GM19324 (cell line): ENCODE measurements around the gene SYNE4.
A peak's percentile ranks its signal among the peaks of the same experiment; 100 is the strongest.
"Not testable (repeated sequence)": the region's sequence is repeated elsewhere in the genome, so short reads cannot be mapped to it uniquely, and the experiment has no call there.

Experiments used
- ATAC-seq: cut with Tn5 transposase; IDR thresholded peaks from one replicate; pipeline ENCODE4 v1.9.1; 2021; ENCODE audit warnings: mild to moderate bottlenecking, moderate library complexity; ENCODE audit not compliant: unreplicated experiment, low FRiP score

Gene SYNE4, protein sequence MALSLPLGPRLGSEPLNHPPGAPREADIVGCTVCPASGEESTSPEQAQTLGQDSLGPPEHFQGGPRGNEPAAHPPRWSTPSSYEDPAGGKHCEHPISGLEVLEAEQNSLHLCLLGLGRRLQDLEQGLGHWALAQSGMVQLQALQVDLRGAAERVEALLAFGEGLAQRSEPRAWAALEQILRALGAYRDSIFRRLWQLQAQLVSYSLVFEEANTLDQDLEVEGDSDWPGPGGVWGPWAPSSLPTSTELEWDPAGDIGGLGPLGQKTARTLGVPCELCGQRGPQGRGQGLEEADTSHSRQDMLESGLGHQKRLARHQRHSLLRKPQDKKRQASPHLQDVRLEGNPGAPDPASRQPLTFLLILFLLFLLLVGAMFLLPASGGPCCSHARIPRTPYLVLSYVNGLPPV

GRCh38 chr19:36008336-36008978 is at the start of gene SYNE4:
TSS of gene SYNE4 (minus strand) at chr19:36008813. CDS start at chr19:36008681, 132 bp downstream.
- ATAC-seq: no peak

GRCh38 chr19:36054733-36055686 is 46.4 kb upstream of the SYNE4 start, which contains the start of gene WDR62:
TSS of gene WDR62 (plus strand) at chr19:36054897. CDS start at chr19:36054972, 75 bp downstream.
- ATAC-seq: peak; percentile 82

- ATAC-seq: peak; percentile 87
Measured at GRCh38 chr19:36054119-36054732, 45.6 kb upstream of the SYNE4 start, which contains the start of gene THAP8. TSS of gene THAP8 (minus strand) at chr19:36054285. CDS start at chr19:36054217, 68 bp downstream.

DNA sequence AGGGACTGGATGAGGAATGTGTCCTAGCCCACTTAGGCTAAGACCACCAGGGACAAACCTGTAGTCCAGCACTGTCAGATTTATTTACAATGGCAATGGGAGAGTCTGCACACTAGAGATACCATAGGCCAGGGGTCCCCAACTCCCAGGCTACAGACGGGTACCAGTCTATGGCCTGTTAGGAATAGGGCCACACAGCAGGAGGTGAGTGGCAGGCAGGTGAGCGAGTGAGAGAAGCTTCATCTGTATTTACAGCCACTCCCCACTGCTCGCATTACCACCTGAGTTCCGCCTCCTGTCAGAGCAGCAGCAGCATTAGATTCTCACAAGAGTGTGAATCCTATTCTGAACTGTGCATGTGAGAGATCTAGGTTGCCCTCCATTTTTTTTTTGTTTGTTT is 43.0 kb upstream of the SYNE4 start:
- ATAC-seq: no peak

DNA sequence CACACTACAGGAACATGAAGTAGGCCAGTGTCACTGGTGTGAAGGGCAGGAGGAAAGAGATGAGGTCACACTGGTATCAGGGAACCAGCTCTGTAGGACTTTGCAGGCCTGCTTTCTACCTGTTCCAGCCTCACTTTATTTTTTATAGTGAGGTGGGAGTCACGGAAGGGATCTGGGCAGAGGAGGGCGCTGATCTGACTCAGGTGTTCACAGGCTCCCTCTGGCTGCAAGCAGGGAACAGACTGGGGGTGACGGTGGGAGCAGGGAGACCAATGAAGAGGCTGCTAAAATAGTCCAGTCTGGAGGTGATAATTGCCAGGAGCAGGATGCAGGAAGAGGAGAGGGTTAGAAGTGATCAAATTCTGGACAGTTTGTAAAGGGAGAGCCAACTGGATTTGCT is 42.6 kb upstream of the SYNE4 start:
- no peak for ATAC-seq

DNA sequence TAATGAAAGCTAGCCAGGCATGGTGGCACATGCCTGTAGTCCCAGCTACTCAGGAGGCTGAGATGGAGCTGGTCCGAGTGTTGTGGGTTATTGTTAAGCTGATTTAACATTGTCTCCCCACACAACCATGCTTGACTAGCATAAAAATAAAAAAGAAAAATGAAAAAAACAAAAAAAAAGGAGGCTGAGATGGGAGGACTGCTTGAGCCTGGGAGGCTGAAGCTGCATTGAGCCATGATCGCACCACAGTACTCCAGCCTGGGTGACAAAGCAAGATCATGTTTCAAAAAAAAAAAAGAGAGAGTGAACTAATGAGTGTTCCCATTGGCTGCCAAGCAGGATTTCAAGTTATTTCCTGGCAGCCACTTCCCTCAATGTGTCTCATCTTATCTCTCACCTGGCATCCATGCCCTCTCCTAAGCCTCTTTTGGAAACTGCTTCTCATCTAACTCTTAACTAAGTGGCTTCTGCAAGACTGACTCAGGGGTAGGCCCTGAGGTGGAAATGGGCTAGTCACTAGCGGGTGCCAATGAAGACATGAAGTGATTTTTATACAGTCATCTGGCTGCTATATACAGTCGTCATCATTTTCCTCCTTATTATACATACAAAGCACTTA is 40.6 kb upstream of the SYNE4 start:
- no peak for ATAC-seq

DNA sequence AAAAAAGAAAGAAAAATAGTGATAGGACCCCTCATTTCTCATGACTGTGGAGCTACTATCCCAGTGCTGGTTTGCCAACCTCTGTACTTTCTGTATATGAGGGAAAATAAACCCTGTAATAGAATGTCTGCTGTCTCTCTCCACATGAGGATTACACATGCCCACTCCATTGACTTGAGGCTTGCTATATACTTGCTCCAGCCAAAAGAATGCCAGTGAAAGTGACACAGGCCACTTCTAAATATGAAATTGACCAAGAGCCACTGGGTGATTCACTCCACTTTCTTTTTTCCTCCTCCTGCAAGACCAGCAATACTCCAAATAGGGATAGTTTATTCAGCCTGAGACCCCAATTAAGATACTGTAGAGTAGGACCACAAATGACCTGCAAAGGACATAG is 39.2 kb upstream of the SYNE4 start:
- ATAC-seq: no peak

GRCh38 chr19:36046443-36047050 is 37.9 kb upstream of the SYNE4 start:
- ATAC-seq: no peak

DNA sequence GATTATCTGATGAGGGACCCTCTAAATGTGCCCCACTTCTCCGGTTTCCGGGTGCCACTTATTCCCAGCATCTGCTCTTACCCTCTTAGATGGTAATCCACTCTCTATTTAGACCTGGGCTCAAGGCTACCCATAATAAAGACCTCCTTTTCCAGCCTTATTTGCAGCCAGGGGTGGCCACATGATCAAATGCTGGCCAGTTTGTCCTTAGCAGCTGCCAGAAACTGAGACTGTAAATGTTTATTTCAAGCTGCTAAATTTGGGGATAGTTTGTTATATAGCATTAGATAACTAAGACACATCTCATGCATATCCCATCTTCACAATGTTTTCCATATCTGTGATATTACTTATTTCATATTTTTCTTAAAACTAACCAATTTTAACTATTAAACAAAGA is 35.3 kb upstream of the SYNE4 start:
- no peak for ATAC-seq

GRCh38 chr19:36041831-36042230 is 33.2 kb upstream of the SYNE4 start:
- ATAC-seq: no peak

DNA sequence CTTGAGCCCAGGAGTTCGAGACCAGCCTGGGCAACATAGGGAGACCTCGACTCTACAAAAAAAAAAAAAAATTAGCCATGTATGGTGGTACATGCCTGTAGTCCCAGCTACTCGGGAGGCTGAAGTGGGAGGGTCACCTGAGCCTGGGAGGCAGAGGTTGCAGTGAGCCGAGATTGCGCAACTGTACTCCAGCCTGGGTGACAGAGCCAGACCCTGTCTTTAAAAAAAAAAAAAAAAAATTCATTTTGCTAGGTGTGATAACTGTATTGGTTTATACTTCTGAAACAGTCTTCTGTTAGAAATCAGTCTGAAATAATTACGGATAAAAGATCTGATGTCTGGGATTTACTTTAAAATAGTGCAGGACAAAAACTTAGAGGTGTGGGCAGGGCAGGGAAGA is 32.5 kb upstream of the SYNE4 start:
- not testable (repeated sequence) for ATAC-seq

DNA sequence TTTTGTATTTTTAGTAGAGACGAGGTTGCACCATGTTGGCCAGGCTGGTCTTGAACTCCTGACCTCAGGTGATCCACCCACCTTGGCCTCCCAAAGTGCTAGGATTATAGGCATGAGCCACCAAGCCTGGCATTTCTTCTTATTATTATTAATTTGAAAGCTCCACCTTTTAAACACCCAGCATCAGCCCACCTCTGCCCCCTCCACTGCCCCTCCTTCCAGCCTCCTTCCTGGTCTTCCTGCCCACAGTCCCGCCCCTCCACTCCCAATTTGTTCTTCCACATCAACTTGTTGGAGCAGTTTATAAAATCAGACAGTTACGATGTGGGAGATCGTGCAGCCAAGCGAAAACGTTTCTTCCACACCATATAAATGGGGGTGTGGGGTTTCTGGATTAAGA is 31.9 kb upstream of the SYNE4 start:
- no peak for ATAC-seq

GRCh38 chr19:36032251-36033104 is 23.9 kb upstream of the SYNE4 start, which contains the start of gene CLIP3:
TSS of gene CLIP3 (minus strand) at chr19:36032873. CDS start at chr19:36032357, 516 bp downstream.
- no peak for ATAC-seq

GRCh38 chr19:36031308-36031707 is 22.7 kb upstream of the SYNE4 start:
- ATAC-seq: no peak

DNA sequence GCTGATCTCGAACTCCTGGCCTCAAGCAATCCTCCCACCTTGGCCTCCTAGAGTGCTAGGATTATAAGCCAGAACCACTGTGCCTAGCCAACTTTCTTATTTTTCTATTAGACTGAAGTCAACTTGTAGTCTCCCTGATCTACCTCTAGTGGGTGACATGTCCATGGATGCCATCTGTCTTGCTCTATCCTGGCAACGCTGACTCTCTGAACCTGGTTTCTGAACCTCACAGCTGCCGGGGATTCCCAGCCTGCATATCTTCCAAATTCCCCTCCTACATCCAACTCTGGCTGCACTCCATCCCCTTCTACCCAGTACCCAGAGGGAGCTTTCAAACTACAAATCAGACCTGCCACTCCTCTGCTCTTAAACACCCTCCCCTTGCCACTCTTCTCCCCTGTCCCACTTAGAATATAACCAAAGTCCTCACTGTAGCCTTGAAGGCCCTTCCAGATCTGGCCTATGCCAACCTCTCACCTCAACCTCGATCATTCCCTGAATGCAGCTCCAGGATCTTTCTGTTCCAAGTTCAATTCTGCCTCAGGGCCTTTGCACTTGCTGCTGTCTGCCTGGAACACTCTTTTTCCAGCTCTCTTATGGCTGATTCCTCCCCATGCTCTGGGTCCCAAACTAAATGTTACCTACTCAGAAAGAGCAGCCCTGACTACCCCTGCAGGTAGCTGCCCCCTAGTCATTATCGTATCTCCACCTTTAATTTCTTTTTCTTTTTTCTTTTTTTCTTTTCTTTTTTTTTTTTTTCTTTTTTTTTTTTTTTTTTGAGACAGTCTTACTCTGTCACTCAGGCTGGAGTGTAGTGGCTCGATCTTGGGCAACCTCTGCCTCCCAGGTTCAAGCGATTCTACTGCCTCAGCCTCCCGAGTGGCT is 21.9 kb upstream of the SYNE4 start:
- ATAC-seq: no peak

DNA sequence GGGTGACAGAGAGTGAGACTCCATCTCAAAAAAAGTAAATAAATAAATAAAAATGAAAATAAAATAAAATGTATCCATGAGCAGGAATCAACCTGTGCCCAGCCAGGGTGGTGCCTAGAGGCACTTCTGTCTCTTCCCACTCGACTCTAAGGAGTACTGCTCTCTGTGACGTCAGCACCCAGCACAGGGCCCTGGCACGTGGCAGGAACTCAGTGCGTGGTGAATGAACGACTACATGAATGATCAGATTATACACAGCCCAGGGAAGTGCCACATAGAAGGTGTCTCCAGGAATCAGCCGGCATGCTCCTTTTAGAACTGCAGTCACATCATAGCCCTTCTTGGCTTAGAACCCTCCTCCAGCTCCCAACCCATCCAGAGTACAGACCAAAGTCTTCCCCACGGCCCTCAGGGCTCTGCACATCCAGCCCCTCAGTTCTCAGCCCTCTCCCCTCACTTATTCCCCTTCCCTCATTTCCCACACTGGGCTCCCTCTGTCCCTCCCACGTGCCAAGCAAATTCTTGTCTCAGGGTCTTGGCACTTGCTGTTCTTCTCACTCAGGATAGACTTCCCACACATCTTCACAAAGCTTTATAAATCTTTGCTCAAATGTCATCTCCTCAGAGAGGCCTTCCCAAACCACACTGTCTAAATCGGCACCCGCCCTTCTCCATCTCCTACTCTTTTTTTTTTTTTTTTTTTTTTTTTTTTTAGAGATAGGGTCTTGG is 19.9 kb upstream of the SYNE4 start:
- ATAC-seq: no peak

DNA sequence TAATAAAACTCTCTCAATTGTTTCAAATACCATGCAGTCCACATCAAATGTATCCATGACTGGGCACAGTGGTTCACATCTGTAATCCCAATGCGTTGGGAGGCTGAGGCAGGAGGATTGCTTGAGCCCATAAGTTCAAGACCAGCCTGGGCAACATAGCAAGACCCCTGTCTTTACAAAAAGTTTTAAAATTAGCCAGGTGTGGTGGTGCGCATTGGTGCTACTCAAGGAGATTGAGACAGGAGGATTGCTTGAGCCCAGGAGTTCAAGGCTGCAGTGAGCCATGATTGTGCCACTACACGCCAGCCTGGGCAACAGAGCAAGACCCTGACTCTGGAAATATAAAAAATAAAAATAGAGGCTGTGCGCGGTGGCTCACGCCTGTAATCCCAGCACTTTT is 19.1 kb upstream of the SYNE4 start:
- no peak for ATAC-seq
